ENCODE results near the gene ADD2.

- TF ChIP-seq JUND (IDR thresholded peaks at IDR 0.05) (no peak), CTCF (IDR thresholded peaks at IDR 0.05; ENCODE audit: low read depth, low read length, missing input control) (no peak), RAD21 (IDR thresholded peaks at IDR 0.05) (no peak), EGR1 (IDR thresholded peaks at IDR 0.05; ENCODE audit: low read depth in 2 of 2) (no peak), MAX (IDR thresholded peaks at IDR 0.05) (no peak), GABPA (IDR thresholded peaks at IDR 0.05 in 1 of 2, conservative IDR thresholded peaks at IDR 0.05 in 1 of 2) (no peak)
Measured at GRCh38 chr2:70759446-70759845, 8.6 kb downstream of the ADD2 start.

All from liver (tissue), 3 donors.